Neural cell (in vitro differentiated cells): Measurements from ENCODE around the gene KRT37. TPM values are rescaled to one million over a fixed set of nuclear protein-coding genes. Genes with fewer than 3 reads are reported as not detected.

ENCODE experiments used
- H2AFZ ChIP-seq: fragments of 200-600, 300-800 bp; sonication (generic), shearing (Covaris generic); 2 replicates; pipeline ENCODE4 v1.6.0; 2014; ENCODE audit warnings: low read depth, mild to moderate bottlenecking, antibody characterized with exemption, low read length, moderate library complexity
- H3F3A ChIP-seq: fragments of 200-600 bp; shearing (Covaris generic); 2 replicates; pipeline ENCODE4 v1.6.1; 2016; ENCODE audit warnings: mild to moderate bottlenecking, moderate library complexity, mixed read lengths, antibody characterized with exemption, low read length; ENCODE audit not compliant: insufficient read depth, poor library complexity, severe bottlenecking
- H3K27ac ChIP-seq: fragments of 200-600, 300-800 bp; sonication (generic), shearing (Covaris generic); 2 replicates; pipeline ENCODE4 v1.5.1; 2014; ENCODE audit warnings: mild to moderate bottlenecking, low read length, moderate library complexity
- H3K27me3 ChIP-seq: fragments of 300-800, 200-600 bp; sonication (generic), shearing (Covaris generic); 2 replicates; pipeline ENCODE4 v1.6.0; 2014; ENCODE audit warnings: mild to moderate bottlenecking, low read depth, low read length, moderate library complexity; ENCODE audit not compliant: insufficient read depth
- H3K36me3 ChIP-seq: fragments of 300-800, 200-600 bp; sonication (generic), shearing (Covaris generic); 2 replicates; pipeline ENCODE4 v1.5.1; 2014; ENCODE audit warnings: mild to moderate bottlenecking, antibody characterized with exemption, low read length, moderate library complexity; ENCODE audit not compliant: insufficient read depth
- H3K4me2 ChIP-seq: fragments of 300-800, 200-600 bp; sonication (generic), shearing (Covaris generic); 2 replicates; pipeline ENCODE4 v1.6.0; 2014; ENCODE audit warnings: mild to moderate bottlenecking, low read length
- H3K4me3 ChIP-seq: fragments of 300-800, 200-600 bp; sonication (generic), shearing (Covaris generic); 2 replicates; pipeline ENCODE4 v1.5.1; 2014; ENCODE audit warnings: mild to moderate bottlenecking, low read length, moderate library complexity
- H3K79me2 ChIP-seq: fragments of 200-600 bp; shearing (Covaris generic); replicated peaks from 2 replicates; pipeline ENCODE4 v1.6.0; 2014; ENCODE audit warnings: mild to moderate bottlenecking, low read length, moderate library complexity; ENCODE audit not compliant: insufficient read depth
- H3K9ac ChIP-seq: fragments of 300-800, 200-600 bp; sonication (generic), shearing (Covaris generic); 2 replicates; pipeline ENCODE4 v1.6.1; 2016; ENCODE audit warnings: mild to moderate bottlenecking, low read length, mixed read lengths
- H3K9me2 ChIP-seq: fragments of 200-600 bp; shearing (Covaris generic); 2 replicates; pipeline ENCODE4 v1.6.1; 2016; ENCODE audit warnings: mild to moderate bottlenecking, low read length, mixed read lengths; ENCODE audit not compliant: insufficient read depth
- H3K9me3 ChIP-seq: fragments of 200-600, 300-800 bp; sonication (generic), shearing (Covaris generic); 2 replicates; pipeline ENCODE4 v1.6.1; 2016; ENCODE audit warnings: mild to moderate bottlenecking, mixed run types, low read length, moderate library complexity, mixed read lengths
- H4K20me1 ChIP-seq: fragments of 200-600 bp; shearing (Covaris generic); 2 replicates; pipeline ENCODE4 v1.6.1; 2016; ENCODE audit warnings: mild to moderate bottlenecking, mixed run types; ENCODE audit not compliant: insufficient read depth
- EP300 ChIP-seq: fragments of 450-650 bp; conservative IDR thresholded peaks from 2 replicates; pipeline ENCODE4 v1.6.1; 2014; ENCODE audit warnings: antibody characterized with exemption, mild to moderate bottlenecking, moderate library complexity; ENCODE audit not compliant: poor library complexity, severe bottlenecking
- EZH2 ChIP-seq: fragments of 200-600, 300-800 bp; shearing (Covaris generic), sonication (generic); IDR thresholded peaks from 2 replicates; pipeline ENCODE4 v1.6.1; 2014; ENCODE audit warnings: antibody characterized with exemption, low read length, borderline replicate concordance, mild to moderate bottlenecking; ENCODE audit not compliant: insufficient read depth, poor library complexity, severe bottlenecking
- MXI1 ChIP-seq: fragments of 450-650 bp; conservative IDR thresholded peaks from 2 replicates; pipeline ENCODE4 v1.6.1; 2014; ENCODE audit warnings: antibody characterized with exemption, mild to moderate bottlenecking; ENCODE audit not compliant: poor library complexity, severe bottlenecking
- POLR2AphosphoS5 ChIP-seq: IDR thresholded peaks from 2 replicates; pipeline ENCODE4 v1.6.1; 2012
- RAD21 ChIP-seq: fragments of 450-650 bp; conservative IDR thresholded peaks from 2 replicates; pipeline ENCODE4 v1.6.1; 2014; ENCODE audit warnings: antibody characterized with exemption, mild to moderate bottlenecking, moderate library complexity
- SMC3 ChIP-seq: fragments of 450-650 bp; conservative IDR thresholded peaks from 2 replicates; pipeline ENCODE4 v1.6.1; 2014; ENCODE audit warnings: antibody characterized with exemption, mild to moderate bottlenecking, moderate library complexity; ENCODE audit not compliant: poor library complexity
- TAF1 ChIP-seq: IDR thresholded peaks from 2 replicates; pipeline ENCODE4 v1.6.1; 2012; ENCODE audit warnings: low read depth
- polyA plus RNA-seq: library from polyadenylated mRNA; depleted of rRNA; stranded (reverse); fragments of >200 nt; gene quantifications from 2 replicates; pipeline ENCODE4 v1.2.3, GENCODE V29; 2014
- TF ChIP-seq, protein P1 (sequence below): fragments of 450-650 bp; IDR thresholded peaks from 2 replicates; pipeline ENCODE4 v1.5.1; 2014; ENCODE audit warnings: antibody characterized with exemption, mild to moderate bottlenecking, moderate library complexity; ENCODE audit not compliant: poor library complexity, severe bottlenecking
- TF ChIP-seq, protein P2 (sequence below): IDR thresholded peaks from 2 replicates; pipeline ENCODE4 v1.6.1; 2012; ENCODE audit warnings: borderline replicate concordance

Gene KRT37
- polyA plus RNA-seq, 1 donor from 2014 or later: not detected

DNA sequence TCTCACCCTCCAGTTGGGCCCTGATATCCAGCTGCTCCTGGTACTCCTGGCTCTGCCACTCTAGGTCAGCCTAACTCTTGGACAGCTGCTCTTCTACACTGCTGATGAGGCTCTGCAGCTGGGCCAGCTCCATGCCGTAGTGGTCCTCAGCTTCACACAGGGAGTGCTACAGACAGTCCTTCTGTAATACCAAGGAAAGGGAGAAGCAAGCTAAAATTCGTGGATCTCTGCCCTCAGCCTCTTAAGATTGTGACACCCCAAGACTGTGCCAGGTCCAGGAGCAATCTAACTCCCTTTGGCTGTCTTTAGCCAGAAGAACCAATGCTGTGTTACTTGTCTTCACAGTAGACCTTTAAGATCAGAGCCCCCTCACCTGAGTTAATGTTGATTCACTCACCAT, 24.1 kb upstream of the KRT37 start:
- H3K9me2 ChIP-seq: no peaks in the 10 kb centered on the region
- TF ChIP-seq POLR2AphosphoS5 (no peak), TAF1 (no peak), RAD21 (no peak), MXI1 (no peak), EZH2 (no peak), SMC3 (no peak), EP300 (no peak)
- TF ChIP-seq, protein P1, sequence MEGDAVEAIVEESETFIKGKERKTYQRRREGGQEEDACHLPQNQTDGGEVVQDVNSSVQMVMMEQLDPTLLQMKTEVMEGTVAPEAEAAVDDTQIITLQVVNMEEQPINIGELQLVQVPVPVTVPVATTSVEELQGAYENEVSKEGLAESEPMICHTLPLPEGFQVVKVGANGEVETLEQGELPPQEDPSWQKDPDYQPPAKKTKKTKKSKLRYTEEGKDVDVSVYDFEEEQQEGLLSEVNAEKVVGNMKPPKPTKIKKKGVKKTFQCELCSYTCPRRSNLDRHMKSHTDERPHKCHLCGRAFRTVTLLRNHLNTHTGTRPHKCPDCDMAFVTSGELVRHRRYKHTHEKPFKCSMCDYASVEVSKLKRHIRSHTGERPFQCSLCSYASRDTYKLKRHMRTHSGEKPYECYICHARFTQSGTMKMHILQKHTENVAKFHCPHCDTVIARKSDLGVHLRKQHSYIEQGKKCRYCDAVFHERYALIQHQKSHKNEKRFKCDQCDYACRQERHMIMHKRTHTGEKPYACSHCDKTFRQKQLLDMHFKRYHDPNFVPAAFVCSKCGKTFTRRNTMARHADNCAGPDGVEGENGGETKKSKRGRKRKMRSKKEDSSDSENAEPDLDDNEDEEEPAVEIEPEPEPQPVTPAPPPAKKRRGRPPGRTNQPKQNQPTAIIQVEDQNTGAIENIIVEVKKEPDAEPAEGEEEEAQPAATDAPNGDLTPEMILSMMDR: no peak
- TF ChIP-seq, protein P2, sequence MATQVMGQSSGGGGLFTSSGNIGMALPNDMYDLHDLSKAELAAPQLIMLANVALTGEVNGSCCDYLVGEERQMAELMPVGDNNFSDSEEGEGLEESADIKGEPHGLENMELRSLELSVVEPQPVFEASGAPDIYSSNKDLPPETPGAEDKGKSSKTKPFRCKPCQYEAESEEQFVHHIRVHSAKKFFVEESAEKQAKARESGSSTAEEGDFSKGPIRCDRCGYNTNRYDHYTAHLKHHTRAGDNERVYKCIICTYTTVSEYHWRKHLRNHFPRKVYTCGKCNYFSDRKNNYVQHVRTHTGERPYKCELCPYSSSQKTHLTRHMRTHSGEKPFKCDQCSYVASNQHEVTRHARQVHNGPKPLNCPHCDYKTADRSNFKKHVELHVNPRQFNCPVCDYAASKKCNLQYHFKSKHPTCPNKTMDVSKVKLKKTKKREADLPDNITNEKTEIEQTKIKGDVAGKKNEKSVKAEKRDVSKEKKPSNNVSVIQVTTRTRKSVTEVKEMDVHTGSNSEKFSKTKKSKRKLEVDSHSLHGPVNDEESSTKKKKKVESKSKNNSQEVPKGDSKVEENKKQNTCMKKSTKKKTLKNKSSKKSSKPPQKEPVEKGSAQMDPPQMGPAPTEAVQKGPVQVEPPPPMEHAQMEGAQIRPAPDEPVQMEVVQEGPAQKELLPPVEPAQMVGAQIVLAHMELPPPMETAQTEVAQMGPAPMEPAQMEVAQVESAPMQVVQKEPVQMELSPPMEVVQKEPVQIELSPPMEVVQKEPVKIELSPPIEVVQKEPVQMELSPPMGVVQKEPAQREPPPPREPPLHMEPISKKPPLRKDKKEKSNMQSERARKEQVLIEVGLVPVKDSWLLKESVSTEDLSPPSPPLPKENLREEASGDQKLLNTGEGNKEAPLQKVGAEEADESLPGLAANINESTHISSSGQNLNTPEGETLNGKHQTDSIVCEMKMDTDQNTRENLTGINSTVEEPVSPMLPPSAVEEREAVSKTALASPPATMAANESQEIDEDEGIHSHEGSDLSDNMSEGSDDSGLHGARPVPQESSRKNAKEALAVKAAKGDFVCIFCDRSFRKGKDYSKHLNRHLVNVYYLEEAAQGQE: no peak
- no peaks in the 10 kb centered on the region for H3K27me3 ChIP-seq
- no peak overlapping the region for H3K4me3 ChIP-seq
- H3K9ac ChIP-seq: no peak overlapping the region
- no peaks in the 10 kb centered on the region for H4K20me1 ChIP-seq
- H3K27ac ChIP-seq: no peak overlapping the region
- H3K4me2 ChIP-seq: no peak overlapping the region
- H3K79me2 ChIP-seq: no peaks in the 10 kb centered on the region
- no peaks in the 10 kb centered on the region for H3K9me3 ChIP-seq
- H3K36me3 ChIP-seq: no peaks in the 10 kb centered on the region
- no peaks in the 10 kb centered on the region for H3F3A ChIP-seq
- H2AFZ ChIP-seq: no peak overlapping the region

DNA sequence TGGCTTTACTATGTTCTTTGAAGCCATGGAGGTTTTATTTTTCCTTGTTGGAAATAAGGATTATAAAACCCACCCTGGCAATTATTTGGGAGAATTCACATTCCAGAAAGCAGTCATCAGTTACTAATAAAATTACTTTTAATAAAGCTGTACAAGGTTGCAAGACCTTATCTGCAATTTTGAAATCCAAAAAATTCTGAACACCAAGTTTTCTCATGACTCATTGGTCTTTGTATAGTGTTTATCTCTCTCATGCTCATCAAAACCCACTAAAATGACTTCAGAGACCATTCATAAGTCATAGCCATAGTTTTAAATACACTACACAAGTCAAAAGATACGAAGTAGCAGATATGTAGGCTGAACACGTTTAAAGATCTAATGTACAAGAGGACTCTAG, 22.4 kb upstream of the KRT37 start:
- TF ChIP-seq MXI1 (no peak), RAD21 (no peak), POLR2AphosphoS5 (no peak), EP300 (no peak)
- TF ChIP-seq, protein P1: no peak
- no peaks in the 10 kb centered on the region for H3K36me3 ChIP-seq
- no peaks in the 10 kb centered on the region for H3F3A ChIP-seq
- H2AFZ ChIP-seq: no peak overlapping the region
- no peaks in the 10 kb centered on the region for H3K9me2 ChIP-seq
- no peak overlapping the region for H3K27ac ChIP-seq
- H4K20me1 ChIP-seq: no peaks in the 10 kb centered on the region
- no peak overlapping the region for H3K9ac ChIP-seq
- H3K9me3 ChIP-seq: no peaks in the 10 kb centered on the region
- no peak overlapping the region for H3K4me2 ChIP-seq
- H3K4me3 ChIP-seq: no peak overlapping the region
- no peaks in the 10 kb centered on the region for H3K27me3 ChIP-seq
- H3K79me2 ChIP-seq: no peaks in the 10 kb centered on the region
